ENCODE results near the gene KIAA1143.
A peak's percentile ranks its signal among the peaks of the same experiment; 100 is the strongest.

KIAA1143 gene

GRCh38 chr3:44722103-44722401 lies 39.4 kb downstream of the KIAA1143 start:
- no peak for DNase-seq
- no peak for TF ChIP-seq POLR2A (IDR thresholded peaks at IDR 0.05; ENCODE audit: low read length)
- no peak for TF ChIP-seq GATA1 (IDR thresholded peaks at IDR 0.05; ENCODE audit: low read depth, low read length)

GRCh38 chr3:44721231-44722102 lies 40.0 kb downstream of the KIAA1143 start:
- TF ChIP-seq GATA1 (IDR thresholded peaks at IDR 0.05; ENCODE audit: low read depth, low read length) (no peak), POLR2A (IDR thresholded peaks at IDR 0.05; ENCODE audit: low read length) (no peak)
- DNase-seq = peak in 1 of 2 experiments; percentile 24

GRCh38 chr3:44712455-44713075 lies 48.9 kb downstream of the KIAA1143 start, which contains the start of gene ZNF502:
Gene ZNF502 (plus strand): TSS chr3:44712660. CDS start chr3:44720262, 7,602 bp downstream.
- TF ChIP-seq GATA1 (IDR thresholded peaks at IDR 0.05; ENCODE audit: low read depth, low read length) (no peak), POLR2A (IDR thresholded peaks at IDR 0.05; ENCODE audit: low read length) (no peak)
- peak; percentile 49 to 70 for DNase-seq
